GM04503 (cell line): ENCODE results near the gene DOCK8.

Experiments used
- DNase-seq: peaks from one replicate; pipeline ENCODE4 v3.0.0-alpha.2; 2012; ENCODE audit warnings: low read depth

DOCK8 gene

GRCh38 chr9:268616-269015, 54.0 kb downstream of the DOCK8 start:
- DNase-seq: no peak

GRCh38 chr9:269081-269711, 54.5 kb downstream of the DOCK8 start:
- no peak for DNase-seq

GRCh38 chr9:270657-271237, 56.1 kb downstream of the DOCK8 start:
- DNase-seq: no peak

- no peak for DNase-seq
These were observed 57.9 kb downstream of the DOCK8 start for GRCh38 chr9:272251-273213.

DNA sequence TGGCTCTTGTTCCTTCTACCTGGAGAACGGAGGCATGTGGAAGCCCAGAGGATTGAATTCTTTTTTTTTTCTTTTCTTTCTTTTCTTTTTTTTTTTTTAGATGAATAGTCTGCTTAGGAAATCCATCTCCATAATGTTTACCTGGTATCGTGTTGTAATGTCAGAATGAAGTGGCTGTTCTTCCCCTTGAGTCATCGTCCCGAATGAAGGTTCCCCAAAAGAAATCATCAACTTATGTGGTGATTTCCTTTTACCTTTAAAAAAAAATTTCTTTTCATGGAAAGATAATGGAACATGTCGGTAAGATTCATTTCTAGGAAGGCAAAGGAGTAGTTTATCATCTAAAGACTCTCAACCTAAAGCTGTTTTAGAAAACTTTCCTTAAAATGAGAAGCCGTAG, 59.7 kb downstream of the DOCK8 start:
- DNase-seq: no peak

DNA sequence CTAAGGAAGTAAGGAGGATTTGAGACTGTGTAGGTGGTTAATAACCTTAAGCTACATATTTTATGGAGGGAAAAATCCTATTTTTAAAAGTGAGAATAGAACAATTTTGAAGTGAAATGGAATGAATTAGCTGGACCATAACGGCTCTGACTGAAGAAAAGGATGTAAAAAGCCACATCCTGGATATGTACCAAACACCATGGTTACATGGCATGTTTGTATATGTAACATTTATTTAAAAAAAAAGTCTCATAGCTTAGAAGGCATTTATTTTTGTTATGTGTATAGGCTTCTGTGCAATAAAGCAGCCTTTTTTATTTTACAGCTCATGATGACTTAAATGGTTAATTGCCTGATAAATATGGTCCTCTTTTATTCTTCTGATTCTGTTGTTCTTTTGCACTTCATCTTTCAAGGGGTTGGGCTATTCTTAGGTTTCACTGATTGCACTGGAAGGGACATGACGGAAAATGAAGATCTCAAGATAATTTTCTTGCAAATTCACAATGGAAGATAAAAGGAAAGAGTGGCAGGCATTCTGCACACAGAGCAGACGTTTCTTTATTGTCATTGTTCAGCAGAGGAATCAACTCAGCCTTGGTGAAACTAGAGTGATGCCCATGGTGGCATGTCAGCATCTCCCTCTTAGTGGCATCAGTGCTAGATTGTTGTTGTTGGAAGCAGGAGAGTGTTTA, 63.1 kb downstream of the DOCK8 start:
- DNase-seq: no peak

DNA sequence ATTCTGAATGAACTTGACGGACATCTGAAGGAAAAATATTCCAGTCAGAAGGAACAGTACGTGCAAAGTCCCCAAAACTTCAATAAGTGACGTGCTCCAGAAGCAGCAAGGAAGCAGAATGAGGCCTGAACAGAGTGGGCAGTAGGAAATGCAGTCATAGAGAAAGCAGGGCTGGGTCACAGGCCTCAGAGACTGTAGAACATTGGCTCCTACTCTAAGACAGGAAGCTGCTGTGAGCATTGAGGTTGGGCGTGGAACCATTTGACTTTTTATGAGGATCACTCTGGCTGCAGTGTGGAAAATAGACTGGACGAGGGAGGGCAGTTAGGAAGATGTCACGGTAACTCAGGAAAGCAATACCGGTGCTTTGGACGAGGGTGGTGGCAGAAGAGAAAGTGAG, 64.0 kb downstream of the DOCK8 start:
- no peak for DNase-seq

- DNase-seq: no peak
These were observed 65.0 kb downstream of the DOCK8 start for GRCh38 chr9:279674-280073.

GRCh38 chr9:281741-282645, 67.3 kb downstream of the DOCK8 start:
- DNase-seq: no peak

DNA sequence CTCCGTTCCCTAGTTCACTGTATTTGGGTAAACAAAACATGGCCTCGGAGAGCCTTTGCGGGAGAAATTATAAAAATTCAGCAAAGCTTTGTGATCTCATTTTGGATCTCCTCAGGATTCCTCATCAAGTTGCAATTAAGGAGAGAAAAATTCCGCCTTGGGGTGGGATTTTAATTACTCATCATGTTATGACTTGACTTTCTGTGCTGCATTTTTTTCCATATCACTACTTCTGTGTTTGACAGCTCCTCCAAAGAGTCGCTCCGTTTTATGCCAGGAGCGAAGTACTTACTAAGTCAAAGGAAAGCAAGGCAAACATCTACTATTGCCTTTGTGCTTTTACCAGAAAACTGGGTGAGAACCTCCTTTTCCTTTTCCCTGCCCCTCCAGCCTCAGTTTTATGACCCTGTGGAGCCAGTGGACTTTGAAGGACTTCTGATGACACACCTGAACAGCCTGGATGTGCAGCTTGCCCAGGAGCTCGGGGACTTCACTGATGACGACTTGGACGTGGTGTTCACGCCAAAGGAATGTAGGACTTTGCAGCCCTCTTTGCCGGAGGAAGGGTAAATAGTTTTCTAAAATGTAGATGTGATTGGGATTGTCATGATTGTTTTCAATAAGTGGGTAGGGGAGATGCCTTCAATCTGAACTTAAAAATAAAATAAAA, 71.5 kb downstream of the DOCK8 start:
- no peak for DNase-seq

DNA sequence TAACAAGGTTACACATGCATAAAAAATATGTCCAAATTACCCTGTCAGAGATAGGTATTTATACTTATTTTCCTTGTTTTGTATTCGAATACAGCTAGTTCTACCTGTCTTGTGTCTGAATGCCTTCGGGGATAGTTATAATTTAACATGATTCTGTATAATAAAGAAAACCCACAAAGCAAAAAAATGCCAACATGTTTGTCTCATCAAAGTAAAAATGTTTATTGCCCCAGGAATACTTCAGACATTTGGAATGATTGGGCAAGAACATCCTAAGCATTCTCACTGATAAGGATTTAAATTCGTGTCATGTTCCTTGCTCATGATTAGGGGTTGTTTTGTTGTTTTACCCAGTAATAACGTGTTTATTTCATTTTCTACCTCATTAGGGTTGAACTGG, 74.5 kb downstream of the DOCK8 start:
- no peak for DNase-seq

GRCh38 chr9:292915-293314, 78.2 kb downstream of the DOCK8 start:
- no peak for DNase-seq

- no peak for DNase-seq
These were observed 80.9 kb downstream of the DOCK8 start for GRCh38 chr9:295576-295975.

- no peak for DNase-seq
These were observed 81.7 kb downstream of the DOCK8 start for GRCh38 chr9:296411-296810.

- DNase-seq: no peak
These were observed 82.7 kb downstream of the DOCK8 start for GRCh38 chr9:297104-297972.

GRCh38 chr9:303502-303901, 88.8 kb downstream of the DOCK8 start:
- no peak for DNase-seq

- DNase-seq: no peak
These were observed 89.4 kb downstream of the DOCK8 start for GRCh38 chr9:304106-304505.

- no peak for DNase-seq
These were observed 90.0 kb downstream of the DOCK8 start for GRCh38 chr9:304519-305185.

DNA sequence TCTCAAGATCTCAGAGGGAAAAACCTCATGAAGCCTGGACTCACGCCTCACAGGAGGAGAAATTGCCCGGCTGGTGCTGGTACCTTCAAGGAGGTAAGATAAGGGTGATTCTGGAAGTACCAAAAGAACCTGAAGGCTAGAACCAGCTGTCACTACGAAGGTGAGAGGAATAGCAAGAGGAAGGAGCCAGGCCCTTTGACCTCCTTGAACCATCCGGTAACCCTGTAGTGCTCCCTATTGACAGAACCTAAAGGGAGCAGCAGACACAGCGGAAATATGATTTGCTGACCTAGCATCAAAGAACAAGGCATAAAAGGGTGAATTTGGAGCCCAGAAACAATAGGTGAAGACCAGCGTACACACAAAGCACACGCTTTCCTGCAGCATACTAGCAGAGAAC, 92.2 kb downstream of the DOCK8 start:
- no peak for DNase-seq
